Hepatocyte (in vitro differentiated cells): ENCODE data around the gene ERMARD. TPM values are rescaled to one million over a fixed set of nuclear protein-coding genes. Genes with fewer than 3 reads are reported as not detected.

Source experiments
- DNase-seq: peaks from one replicate; pipeline ENCODE4 v3.0.0-alpha.2; 2016; ENCODE audit warnings: low spot score
- H2AFZ ChIP-seq: fragments of 200-600 bp; sonication (generic); 2 replicates; pipeline ENCODE4 v1.6.0; 2016; ENCODE audit warnings: antibody characterized with exemption, mild to moderate bottlenecking
- H3K27ac ChIP-seq: fragments of 200-600 bp; sonication (generic); 2 replicates; pipeline ENCODE4 v1.5.1; 2016; ENCODE audit warnings: mild to moderate bottlenecking
- H3K27me3 ChIP-seq: fragments of 200-600 bp; sonication (generic); 2 replicates; pipeline ENCODE4 v1.6.1; 2016
- H3K36me3 ChIP-seq: fragments of 200-600 bp; sonication (generic); replicated peaks from 2 replicates; pipeline ENCODE4 v1.5.1; 2016; ENCODE audit warnings: low read depth; ENCODE audit not compliant: insufficient read depth
- H3K4me1 ChIP-seq: fragments of 200-600 bp; sonication (generic); 2 replicates; pipeline ENCODE4 v1.5.1; 2016; ENCODE audit warnings: mild to moderate bottlenecking, moderate library complexity; ENCODE audit not compliant: insufficient read depth
- H3K4me2 ChIP-seq: fragments of 200-600 bp; sonication (generic); 2 replicates; pipeline ENCODE4 v1.6.0; 2016
- H3K4me3 ChIP-seq: fragments of 200-600 bp; sonication (generic); 2 replicates; pipeline ENCODE4 v1.5.1; 2016; ENCODE audit warnings: mild to moderate bottlenecking
- H3K79me2 ChIP-seq: fragments of 200-600 bp; sonication (generic); 2 replicates; pipeline ENCODE4 v1.6.0; 2017; ENCODE audit warnings: mild to moderate bottlenecking
- H3K9me2 ChIP-seq: fragments of 200-600 bp; sonication (generic); replicated peaks from 2 replicates; pipeline ENCODE4 v1.6.0; 2017; ENCODE audit warnings: mild to moderate bottlenecking; ENCODE audit not compliant: insufficient read depth
- H3K9me3 ChIP-seq: fragments of 200-600 bp; sonication (generic); 2 replicates; pipeline ENCODE4 v1.5.1; 2016; ENCODE audit warnings: low read depth, mild to moderate bottlenecking
- H4K20me1 ChIP-seq: fragments of 200-600 bp; sonication (generic); 2 replicates; pipeline ENCODE4 v1.6.0; 2016; ENCODE audit warnings: mild to moderate bottlenecking; ENCODE audit not compliant: insufficient read depth, poor library complexity, severe bottlenecking
- CTCF ChIP-seq: fragments of 200-600 bp; sonication (generic); IDR thresholded peaks from 2 replicates; pipeline ENCODE4 v1.5.1; 2016; ENCODE audit warnings: antibody characterized with exemption, mild to moderate bottlenecking; ENCODE audit not compliant: poor library complexity
- EZH2 ChIP-seq: fragments of 200-600 bp; sonication (generic); IDR thresholded peaks from 2 replicates; pipeline ENCODE4 v1.6.1; 2016; ENCODE audit warnings: antibody characterized with exemption, mild to moderate bottlenecking, borderline replicate concordance
- EZH2phosphoT487 ChIP-seq: fragments of 200-600 bp; sonication (generic); IDR thresholded peaks from one replicate; pipeline ENCODE4 v1.6.1; 2018; ENCODE audit warnings: antibody characterized with exemption, mild to moderate bottlenecking, low read depth, moderate library complexity; ENCODE audit not compliant: unreplicated experiment, severe bottlenecking
- WGBS: methylation state at CpG from one replicate; pipeline ENCODE4 v1.1.6; 2016; ENCODE audit warnings: low lambda C conversion rate; ENCODE audit errors: missing lambda C conversion rate; 5-methylcytosine and 5-hydroxymethylcytosine counted together
- polyA plus RNA-seq: library from polyadenylated mRNA; unstranded; fragments of >200 nt; fragmentation: Nextera tagmentation; extraction: Ambion mirVana; gene quantifications from 2 replicates; pipeline ENCODE4 v1.2.1, GENCODE V29; 2016
- total RNA-seq: library from RNA; depleted of rRNA; stranded (reverse); fragments of >200 nt; gene quantifications from 2 replicates; pipeline ENCODE4 v1.2.3, GENCODE V29; 2014

The ERMARD gene
- total and polyA plus RNA-seq, 2 experiments from 2014 or later, result 22.7 to 27.4 TPM

GRCh38 chr6:169788809-169789145, 37.4 kb downstream of the ERMARD start:
- TF ChIP-seq CTCF, result no peak
- no peak for TF ChIP-seq EZH2phosphoT487
- no peak for TF ChIP-seq EZH2
- H4K20me1 ChIP-seq, result no peaks in the 10 kb centered on the region
- no peaks in the 10 kb centered on the region for H3K9me3 ChIP-seq
- H2AFZ ChIP-seq, result no peak overlapping the region
- no peaks in the 10 kb centered on the region for H3K9me2 ChIP-seq
- WGBS, result 80% methylated on average over 4 of the region's 4 CpGs
- H3K4me2 ChIP-seq, result no peak overlapping the region
- H3K4me3 ChIP-seq, result no peak overlapping the region
- H3K4me1 ChIP-seq, result peaks cover 14% of the 10 kb centered on the region
- H3K36me3 ChIP-seq, result no peaks in the 10 kb centered on the region
- DNase-seq, result no peak
- H3K79me2 ChIP-seq, result peaks cover 16% of the 10 kb centered on the region
- no peak overlapping the region for H3K27ac ChIP-seq
- H3K27me3 ChIP-seq, result no peaks in the 10 kb centered on the region

- Histone ChIP-seq H3K4me1 (peaks cover 14% of the 10 kb centered on the region), H3K4me3 (peak overlapping the region; percentile 23), H2AFZ (peak overlapping the region; percentile 75), H3K36me3 (no peaks in the 10 kb centered on the region), H3K9me3 (no peaks in the 10 kb centered on the region), H4K20me1 (no peaks in the 10 kb centered on the region), H3K4me2 (peak overlapping the region; percentile 90), H3K79me2 (peaks cover 16% of the 10 kb centered on the region), H3K27ac (peak overlapping the region; percentile 80), H3K27me3 (no peaks in the 10 kb centered on the region), H3K9me2 (no peaks in the 10 kb centered on the region)
- no peak for DNase-seq
- TF ChIP-seq EZH2 (no peak), CTCF (no peak), EZH2phosphoT487 (no peak)
- WGBS, result 78% methylated on average over 23 of the region's 24 CpGs
These were observed 37.9 kb downstream of the ERMARD start for GRCh38 chr6:169789146-169789943.

- peak overlapping the region; percentile 80 for H3K27ac ChIP-seq
- WGBS, result 4% methylated on average over 61 of the region's 61 CpGs
- peak; percentile 89 for DNase-seq
These were observed 38.8 kb downstream of the ERMARD start for GRCh38 chr6:169789944-169790927.

More at GRCh38 chr6:169789944-169790927, 38.8 kb downstream of the ERMARD start:
- Histone ChIP-seq H3K4me3 (peak overlapping the region; percentile 71), H4K20me1 (no peaks in the 10 kb centered on the region), H3K79me2 (peaks cover 16% of the 10 kb centered on the region), H2AFZ (peak overlapping the region; percentile 75), H3K27me3 (no peaks in the 10 kb centered on the region), H3K4me2 (peak overlapping the region; percentile 90), H3K9me2 (no peaks in the 10 kb centered on the region), H3K36me3 (no peaks in the 10 kb centered on the region), H3K4me1 (peaks cover 14% of the 10 kb centered on the region), H3K9me3 (no peaks in the 10 kb centered on the region)
- TF ChIP-seq EZH2phosphoT487 (no peak), EZH2 (no peak), CTCF (peak; percentile 98)
